Measurements from ENCODE around the gene MARK4. TPM values are rescaled to one million over a fixed set of nuclear protein-coding genes. Genes with fewer than 3 reads are reported as not detected.

MARK4 gene
- total RNA-seq, 4 donors from 2014 or later: 13.5 to 51.5 (median 15.5) TPM

DNA sequence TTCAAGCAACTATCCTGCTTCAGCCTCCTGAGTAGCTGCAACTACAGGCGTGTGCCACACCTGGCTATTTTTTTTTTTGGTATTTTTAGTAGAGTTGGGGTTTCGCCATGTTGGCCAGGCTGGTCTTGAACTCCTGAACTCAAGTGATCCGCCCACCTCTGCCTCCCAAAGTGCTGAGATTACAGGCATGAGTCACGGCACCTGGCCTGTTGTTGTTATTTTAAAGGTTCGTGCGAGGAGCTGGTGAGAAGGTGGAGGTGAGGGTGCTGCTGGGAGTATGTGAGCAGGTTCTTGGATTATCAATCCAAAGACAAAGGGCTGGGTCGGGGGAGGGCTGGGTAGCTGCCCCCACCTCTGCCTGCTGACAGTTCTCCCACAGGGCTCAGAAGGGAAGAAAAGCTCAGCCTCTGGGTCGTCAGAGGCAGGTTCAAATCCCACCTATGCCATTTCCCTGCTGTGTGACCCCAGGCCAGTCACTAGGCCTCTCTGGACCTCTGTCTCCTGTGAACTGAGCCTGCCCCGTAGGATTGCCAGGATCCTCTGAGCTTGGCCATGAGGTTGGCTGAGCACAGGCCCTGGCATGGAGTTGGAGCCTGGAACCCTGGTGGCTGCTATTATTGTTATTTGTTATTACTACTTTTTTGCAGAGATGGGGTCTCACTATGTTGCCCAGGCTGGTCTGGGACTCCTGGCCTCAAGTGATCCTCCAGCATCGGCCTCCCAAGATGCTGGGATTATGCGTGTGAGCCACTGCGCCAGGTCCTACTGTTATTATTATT lies 70.1 kb downstream of the MARK4 start:
- TF ChIP-seq CTCF (IDR thresholded peaks at IDR 0.05) (no peak), POLR2A (IDR thresholded peaks at IDR 0.05) (no peak)
- Histone ChIP-seq H3K36me3 (no peaks in the 10 kb centered on the region), H3K4me3 (no peak overlapping the region), H3K27me3 (no peaks in the 10 kb centered on the region), H3K9me3 (no peaks in the 10 kb centered on the region), H3K27ac (no peak overlapping the region), H3K4me1 (no peaks in the 10 kb centered on the region)
- intact Hi-C loops (cut with DNase I; ENCODE audit: low total_unique reads): no loop called here
- no peak for DNase-seq

GRCh38 chr19:45321848-45322247 lies 70.8 kb downstream of the MARK4 start:
- H3K4me1 ChIP-seq: no peaks in the 10 kb centered on the region
- H3K36me3 ChIP-seq: no peaks in the 10 kb centered on the region
- H3K9me3 ChIP-seq: no peaks in the 10 kb centered on the region
- no peak overlapping the region for H3K27ac ChIP-seq
- no peak for TF ChIP-seq POLR2A (IDR thresholded peaks at IDR 0.05)
- no peak for TF ChIP-seq CTCF (IDR thresholded peaks at IDR 0.05)
- no peak overlapping the region for H3K4me3 ChIP-seq
- intact Hi-C loops (cut with DNase I; ENCODE audit: low total_unique reads): no loop called here
- DNase-seq: no peak
- no peaks in the 10 kb centered on the region for H3K27me3 ChIP-seq

GRCh38 chr19:45322311-45322710 lies 71.2 kb downstream of the MARK4 start:
- Histone ChIP-seq H3K4me3 (no peak overlapping the region), H3K27me3 (no peaks in the 10 kb centered on the region), H3K9me3 (no peaks in the 10 kb centered on the region), H3K27ac (no peak overlapping the region), H3K36me3 (no peaks in the 10 kb centered on the region), H3K4me1 (no peaks in the 10 kb centered on the region)
- no peak for TF ChIP-seq CTCF (IDR thresholded peaks at IDR 0.05)
- no peak for TF ChIP-seq POLR2A (IDR thresholded peaks at IDR 0.05)
- intact Hi-C loops (cut with DNase I; ENCODE audit: low total_unique reads): no loop called here
- no peak for DNase-seq

- intact Hi-C loops (cut with DNase I; ENCODE audit: low total_unique reads): no loop called here
- Histone ChIP-seq H3K4me3 (no peak within 1 kb of the TSS), H3K27me3 (no peaks in the 10 kb centered on the region)
Observed at GRCh38 chr19:45322744-45323281, 71.7 kb downstream of the MARK4 start, which contains the start of gene CKM. Gene CKM, minus strand, starts transcription at chr19:45322875. Its CDS starts 3,162 bp downstream, at chr19:45319713.

More at GRCh38 chr19:45322744-45323281, 71.7 kb downstream of the MARK4 start, which contains the start of gene CKM:
- Histone ChIP-seq H3K27ac (no peak within 1 kb of the TSS), H3K36me3 (no peaks in the 10 kb centered on the region), H3K9me3 (no peaks in the 10 kb centered on the region), H3K4me1 (no peaks in the 10 kb centered on the region)
- no peak for DNase-seq
- TF ChIP-seq POLR2A (IDR thresholded peaks at IDR 0.05) (no peak), CTCF (IDR thresholded peaks at IDR 0.05) (no peak)
